Embryonic facial prominence (tissue), 1 donor: ENCODE measurements around the gene OVCH2.
"Not testable (repeated sequence)": the region's sequence is repeated elsewhere in the genome, so short reads cannot be mapped to it uniquely, and the experiment has no call there.

Experiments
- DNase-seq: peaks from one replicate; pipeline ENCODE4 v3.0.0-alpha.2; 2016; ENCODE audit errors: extremely low spot score

Gene OVCH2

DNA sequence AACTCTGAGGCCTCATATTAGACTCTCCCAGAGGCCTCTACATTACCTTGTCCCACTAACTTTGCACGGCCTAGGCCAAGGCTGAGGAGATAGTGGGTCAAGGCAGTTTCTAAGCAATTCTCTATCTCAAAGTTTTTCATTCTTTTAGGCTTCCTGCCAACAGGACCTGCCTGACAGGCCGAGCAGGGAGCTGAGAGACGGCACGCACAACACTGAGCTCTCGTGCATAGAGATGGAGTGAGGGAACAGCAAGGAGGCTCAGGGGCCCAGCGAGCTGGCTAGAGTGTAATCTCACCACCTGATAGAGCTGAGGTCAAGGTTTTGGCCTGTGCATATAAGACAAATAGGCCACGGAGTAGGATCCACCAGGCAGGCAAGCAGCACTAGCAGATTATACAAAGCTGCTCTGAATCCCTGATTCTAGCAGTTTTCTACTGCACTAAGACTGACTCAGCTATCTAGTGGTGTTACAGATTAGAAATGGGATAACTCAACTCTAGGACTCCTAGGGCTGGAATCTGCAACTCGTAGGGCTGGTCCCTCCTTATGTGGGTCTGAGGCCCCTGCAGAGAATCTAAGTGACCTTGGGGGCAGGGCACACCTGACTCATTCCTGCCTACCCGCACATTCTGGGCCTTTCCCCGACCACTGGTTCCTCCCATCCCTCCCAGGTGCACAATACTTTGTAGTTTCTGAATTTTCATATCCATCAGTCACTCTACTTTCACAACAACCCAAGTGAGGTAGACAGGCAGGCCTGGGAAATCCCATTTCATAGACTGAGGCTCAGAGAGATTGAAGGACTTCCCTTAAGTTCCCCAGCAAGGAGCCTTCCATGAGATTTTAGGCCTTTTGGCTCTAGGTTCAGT lies 34.7 kb downstream of the OVCH2 start:
- DNase-seq = no peak

DNA sequence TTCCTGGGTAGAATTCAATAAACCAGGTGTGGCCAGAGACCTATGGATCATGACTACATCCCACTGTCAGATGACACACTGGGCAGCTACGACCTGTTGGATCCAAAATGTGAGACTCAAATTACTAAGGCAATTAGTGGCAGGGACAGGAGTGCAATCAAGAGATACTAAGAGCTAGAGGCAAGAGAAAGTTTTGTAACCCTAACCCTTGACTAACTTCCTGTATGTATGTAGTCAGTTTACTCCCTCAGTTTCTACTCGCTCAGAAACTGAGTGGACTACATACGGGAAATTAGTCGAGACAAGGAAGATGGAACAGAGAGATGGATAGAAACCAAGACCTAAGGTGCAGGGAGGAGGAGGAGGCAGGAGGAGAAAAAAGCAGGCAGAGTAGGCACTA lies 35.6 kb downstream of the OVCH2 start:
- DNase-seq = no peak

DNA sequence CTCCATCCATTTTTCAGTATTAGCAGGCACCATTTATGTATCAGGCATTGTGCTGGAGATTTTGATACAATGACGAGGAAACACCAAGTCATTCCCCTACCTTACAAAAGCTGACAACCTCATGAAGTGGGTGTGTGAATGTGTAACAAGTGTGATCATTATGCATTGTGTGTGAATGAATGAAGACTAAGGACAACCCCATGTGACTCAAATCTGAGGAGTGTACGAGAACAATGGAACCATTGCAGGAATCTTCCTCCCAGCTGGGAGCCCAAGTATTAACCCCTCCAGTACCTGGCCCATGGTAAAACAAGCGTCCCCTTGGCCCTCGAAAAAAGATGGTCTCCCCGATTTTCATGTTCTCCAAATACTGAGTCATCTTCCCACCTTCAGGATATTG lies 37.4 kb downstream of the OVCH2 start:
- DNase-seq = no peak

DNA sequence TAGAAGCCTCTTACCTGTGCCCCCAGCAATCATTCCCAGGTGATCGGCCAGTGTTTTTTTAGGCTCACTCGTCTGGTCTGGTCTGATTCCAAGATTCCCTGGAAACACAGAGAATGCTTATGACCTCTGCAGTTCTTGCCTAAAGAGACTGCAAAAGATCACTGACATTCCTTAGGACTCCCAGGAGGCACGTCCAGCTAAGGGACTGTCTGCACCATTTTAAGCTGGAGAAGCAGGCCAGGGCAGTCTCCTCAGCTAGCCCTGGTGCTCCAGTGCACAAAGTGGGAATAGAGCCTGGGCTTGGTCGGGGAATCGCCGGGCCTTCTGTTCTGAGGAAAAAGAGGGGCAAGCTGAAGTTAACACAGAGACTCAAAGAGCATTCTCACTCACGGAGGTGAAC lies 37.8 kb downstream of the OVCH2 start:
- no peak for DNase-seq

DNA sequence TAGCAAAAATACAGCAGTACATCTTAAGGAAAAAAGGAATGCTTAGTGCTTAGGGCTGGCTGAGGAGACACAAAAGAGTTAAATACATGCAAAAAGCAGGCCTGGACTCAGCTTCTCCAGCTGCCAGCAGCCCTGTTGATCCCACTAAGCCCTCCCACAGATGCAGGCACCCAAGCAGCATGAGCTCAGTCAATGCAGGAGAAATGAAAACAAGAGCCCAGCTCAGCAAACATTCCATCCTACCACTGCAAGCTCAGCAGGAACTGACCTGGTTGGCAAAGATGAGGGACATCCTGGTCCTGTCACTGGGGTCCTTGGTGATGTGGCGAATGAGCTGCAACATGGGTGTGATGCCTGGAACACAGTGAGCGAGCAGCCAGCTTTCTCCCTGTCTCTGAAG lies 38.8 kb downstream of the OVCH2 start:
- DNase-seq = no peak

DNA sequence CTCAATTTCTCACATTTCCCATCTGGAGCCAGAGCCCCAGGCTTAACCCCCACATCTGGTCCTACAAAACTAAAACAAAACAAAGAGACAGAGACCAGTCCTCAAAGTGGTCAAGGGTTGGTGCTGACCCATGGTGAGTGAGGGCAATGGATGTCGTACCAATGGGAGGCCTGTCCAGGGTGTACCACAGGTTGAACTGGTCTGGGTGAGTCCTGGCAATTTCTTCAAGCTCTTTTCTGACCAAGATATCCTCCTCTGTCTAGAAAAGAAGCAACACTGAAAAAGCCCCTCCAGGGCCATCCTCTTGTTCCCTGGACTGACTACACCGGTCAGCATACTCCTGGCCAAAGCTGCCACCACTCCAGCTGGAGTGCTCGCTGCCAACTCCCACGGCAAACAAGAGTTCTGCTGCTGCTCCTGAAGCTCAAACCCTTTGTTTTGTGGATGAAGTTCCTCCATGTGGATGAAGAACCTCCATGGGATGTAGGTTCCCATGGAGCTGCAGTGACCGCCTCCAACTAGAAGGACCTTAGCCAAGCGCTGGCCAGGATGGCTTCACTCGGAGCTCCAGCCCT lies 39.9 kb downstream of the OVCH2 start:
- DNase-seq = no peak

DNA sequence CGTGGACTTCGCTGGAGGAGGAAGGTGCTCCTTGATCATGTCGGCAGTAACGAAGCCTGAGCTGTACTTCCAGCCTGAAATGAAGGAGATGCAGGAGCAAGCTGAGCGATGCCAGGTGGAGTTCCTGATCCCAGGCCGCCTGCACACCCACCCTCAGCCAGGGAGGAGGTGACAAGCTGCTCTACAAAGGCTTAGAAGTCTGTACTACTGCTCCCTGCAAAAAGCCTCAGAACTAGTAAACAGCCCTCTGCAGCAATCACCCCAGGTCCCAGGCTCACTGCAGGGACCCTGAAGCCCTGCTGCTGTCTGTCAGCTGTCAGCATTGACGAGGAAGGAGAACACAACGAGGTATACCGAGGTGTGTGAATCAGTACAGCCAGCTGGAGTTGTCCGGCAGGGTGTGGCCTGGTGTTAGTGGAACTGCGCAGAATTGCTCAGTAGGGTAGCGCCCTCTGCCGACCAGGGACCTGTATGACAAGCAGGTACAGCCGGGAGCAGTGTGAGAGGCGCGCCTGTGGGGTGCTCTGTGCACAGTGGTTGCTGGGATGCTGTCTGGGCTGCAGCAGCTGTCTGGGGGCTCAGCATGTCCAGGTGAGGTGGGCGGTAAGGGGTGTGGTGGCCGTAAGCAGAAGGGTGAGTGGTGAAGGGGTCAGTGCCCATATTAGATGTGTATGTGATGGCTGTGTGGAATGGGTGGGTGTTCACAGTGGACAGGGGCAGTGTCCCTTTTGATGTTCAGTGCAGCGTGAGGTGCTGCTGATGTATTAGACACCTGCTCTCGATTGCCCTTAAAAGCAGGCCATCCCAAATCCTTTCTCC lies 40.6 kb downstream of the OVCH2 start:
- no peak for DNase-seq

DNA sequence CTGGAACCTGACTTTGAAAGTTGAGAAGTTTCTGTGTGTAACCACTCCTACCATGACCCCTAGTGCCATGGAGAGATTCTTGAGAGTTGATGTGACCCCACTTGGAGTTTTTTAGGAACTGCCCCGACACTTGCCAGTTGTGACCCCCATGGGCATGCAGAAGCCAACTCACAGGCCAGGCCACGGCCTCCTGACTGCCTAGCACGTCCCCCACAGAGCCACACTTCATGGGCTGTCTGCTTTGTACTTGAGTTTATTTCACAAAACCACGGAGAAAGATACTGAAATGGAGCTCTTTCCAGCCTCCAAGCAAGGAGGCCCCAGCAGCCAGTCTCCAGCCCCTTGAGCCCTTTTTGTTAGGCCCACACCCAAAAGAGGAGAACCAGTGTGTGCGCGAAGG lies 41.4 kb downstream of the OVCH2 start:
- DNase-seq = no peak

DNA sequence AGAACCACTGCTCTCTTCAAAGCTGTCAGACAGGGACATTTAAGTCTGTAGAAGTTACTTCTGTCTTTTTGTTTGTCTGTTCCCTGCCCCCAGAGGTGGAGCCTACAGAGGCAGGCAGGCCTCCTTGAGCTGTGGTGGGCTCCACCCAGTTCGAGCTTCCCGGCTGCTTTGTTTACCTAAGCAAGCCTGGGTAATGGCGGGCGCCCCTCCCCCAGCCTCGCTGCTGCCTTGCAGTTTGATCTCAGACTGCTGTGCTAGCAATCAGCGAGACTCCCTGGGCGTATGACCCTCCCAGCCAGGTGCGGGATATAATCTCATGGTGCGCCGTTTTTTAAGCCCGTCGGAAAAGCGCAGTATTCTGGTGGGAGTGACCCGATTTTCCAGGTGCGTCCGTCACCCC lies 42.7 kb downstream of the OVCH2 start:
- DNase-seq = not testable (repeated sequence)

DNA sequence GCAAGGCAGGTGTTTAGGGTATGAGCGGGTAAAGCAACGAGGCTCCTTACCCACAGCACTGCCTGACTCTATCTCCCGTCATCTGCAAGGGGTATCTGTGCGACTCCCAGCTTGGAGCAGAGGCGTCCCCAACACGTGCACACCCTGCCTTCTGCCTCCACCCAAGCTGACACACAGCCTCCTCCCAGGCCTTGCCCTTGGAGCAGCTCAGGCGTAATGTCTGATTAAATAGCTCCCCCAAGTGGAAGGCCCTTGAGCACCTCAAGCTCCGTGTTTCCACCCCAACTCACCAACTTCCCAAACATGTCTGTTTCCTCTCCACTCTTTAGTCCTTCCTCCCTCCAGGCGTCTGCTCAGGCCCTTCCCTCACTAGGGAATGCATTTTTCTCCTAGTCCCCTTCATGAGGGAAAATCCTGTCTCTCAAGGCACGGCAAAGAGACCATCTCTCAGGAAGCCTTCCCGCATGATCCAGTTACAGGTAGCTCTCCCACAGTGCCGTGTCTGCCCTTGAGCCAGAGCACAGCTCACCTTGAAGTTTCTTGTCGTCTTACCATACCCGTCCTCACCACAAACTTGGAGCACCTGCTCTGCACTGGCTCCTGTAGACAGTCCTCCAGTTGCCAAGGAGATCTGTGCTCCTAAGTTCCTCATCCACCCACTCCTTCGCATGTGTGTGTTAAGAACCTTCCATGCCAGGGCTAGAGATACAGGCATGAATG lies 48.8 kb downstream of the OVCH2 start:
- DNase-seq = peak; percentile 27

DNA sequence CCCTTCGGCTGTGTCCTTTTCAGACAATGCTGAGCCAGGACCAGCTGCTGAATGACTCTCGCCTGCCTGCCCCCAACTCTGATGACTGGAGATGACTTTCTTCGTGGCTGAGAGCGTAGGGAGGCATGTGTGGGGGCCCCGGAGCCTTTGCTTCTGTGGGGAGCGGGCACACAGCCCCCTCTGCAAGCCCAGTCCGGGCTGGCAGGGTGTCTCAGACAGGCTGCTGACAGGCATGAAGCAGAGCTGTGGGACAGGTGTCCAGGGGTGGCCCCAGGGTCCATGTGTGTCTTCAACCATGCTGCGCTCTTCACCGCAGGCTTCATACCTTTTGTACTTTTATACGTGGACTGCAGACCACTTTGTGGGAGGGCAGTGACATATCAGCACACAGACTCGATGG lies 49.6 kb downstream of the OVCH2 start:
- DNase-seq = no peak

DNA sequence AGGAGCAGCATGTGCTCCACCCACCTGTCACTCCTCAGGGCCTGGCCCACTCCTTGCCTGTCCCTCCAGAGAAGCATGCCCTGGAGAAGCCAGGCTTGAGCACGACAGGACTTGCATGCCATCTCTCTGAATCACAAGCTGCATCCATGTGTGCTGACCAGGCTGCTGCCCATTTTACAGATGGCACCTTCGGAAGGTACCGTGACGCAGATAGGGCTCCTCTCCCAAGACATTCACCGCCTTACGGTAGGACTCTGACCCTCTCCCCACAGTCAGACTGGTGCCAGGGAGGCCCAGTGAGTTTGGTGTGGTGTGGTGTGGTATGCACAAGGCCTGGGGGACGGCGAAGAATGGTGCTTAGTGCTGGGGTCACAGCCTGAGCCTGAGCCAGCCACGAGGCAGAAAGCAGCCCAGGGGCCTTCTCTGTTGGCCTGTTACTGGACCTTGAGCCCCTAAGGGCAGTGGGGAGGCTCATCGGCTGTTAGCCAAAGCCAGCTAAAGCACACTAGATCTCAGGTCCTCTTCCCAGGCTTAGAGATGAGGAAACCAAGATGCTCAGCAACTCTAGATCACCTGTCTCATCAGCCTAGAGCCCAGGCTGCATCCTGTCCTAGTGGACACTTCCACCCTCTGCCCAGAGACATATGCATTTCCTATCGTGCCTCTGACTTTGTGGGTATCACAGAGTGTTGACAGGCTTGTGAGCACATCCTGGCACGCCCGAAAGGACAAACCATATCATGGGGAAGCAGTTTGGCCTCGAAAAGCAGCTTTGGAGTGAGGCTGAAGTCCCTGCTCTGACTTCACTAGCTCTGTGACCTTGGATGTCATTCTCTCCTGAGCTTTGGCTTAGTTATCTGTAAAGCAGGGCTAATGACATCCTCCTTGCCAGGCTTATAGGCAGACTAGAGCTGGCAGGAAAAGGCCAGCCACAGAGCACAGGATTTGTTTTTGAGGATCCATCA lies 50.7 kb downstream of the OVCH2 start:
- no peak for DNase-seq

DNA sequence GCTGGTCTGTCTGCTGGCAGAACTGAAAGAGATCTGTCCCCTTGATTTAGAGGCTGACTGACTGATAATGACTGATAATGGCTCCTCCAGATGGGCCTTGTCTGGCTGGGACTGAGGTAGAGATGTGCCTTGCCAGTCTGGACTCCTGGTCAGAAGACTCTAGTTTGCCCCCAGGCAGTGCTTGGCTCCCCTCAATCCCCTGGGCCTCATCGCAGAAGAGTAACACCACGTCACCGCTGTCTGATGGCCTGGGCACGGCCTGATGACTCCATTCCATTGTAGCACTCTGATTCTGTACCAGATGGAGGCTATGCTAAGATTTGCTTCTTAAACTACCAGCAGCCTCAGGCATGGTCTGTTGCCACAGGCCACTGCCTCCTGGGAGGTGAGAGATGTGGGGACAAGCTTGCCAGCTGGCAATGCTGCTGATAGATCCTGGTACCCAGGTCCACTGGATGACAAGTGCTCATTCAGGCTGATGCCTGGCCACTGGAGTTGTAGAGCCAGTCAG lies 52.0 kb downstream of the OVCH2 start:
- no peak for DNase-seq

DNA sequence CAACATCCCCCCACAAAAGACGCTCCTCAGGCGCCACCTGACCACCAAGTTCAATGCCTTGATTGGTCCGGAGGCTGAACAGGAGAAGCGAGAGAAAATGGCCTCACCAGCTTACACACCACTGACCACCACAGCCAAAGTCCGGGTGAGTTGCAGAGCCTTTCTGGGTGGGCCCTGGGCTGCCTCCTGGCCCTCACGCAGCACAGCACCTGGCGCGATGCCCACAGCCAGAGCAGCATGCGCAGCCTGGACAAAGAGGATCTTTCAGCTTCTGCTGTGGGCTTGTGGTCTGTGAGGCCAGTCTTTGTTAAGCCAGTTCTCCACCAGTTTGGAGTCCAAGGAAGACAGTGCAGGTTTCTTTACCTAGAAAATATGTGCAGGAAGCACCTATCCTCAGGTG lies 54.6 kb downstream of the OVCH2 start:
- DNase-seq = no peak

DNA sequence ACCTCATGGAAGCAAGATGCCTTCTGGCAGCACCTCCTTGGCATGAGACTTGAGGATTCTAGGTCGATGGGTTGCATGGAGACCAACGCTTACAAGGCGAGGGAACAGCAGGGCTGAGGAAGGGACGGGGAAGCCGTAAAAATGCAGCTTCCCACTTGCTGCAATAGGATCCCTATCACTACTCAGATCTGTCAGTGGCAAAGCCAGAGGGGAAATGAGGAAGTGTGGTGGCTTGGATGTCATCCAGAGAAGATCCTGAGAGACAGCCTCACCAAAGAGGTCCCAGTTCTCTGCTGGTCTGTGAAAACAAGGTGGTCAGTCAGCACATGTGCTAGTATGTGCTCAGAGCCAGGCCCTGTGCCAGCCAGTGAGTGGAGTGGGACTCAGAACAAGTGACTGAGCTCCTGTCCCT lies 55.1 kb downstream of the OVCH2 start:
- no peak for DNase-seq

DNA sequence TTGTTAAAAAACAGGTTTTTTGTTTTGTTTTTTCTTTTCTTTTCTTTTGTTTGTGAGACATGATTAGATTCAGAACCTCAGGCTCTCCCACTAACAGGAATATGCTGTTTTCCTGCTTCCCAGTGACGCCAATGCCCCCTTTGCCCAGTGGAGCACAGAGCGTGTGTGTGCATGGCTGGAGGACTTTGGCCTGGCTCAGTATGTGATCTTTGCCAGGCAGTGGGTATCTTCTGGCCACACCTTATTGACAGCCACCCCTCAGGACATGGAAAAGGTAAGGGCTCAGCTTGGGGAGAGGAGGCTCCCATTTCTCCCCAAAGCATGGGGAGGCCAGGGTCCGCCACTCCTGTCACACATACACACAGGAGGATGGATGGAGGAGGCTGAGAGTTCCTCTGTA lies 58.0 kb downstream of the OVCH2 start:
- no peak for DNase-seq

DNA sequence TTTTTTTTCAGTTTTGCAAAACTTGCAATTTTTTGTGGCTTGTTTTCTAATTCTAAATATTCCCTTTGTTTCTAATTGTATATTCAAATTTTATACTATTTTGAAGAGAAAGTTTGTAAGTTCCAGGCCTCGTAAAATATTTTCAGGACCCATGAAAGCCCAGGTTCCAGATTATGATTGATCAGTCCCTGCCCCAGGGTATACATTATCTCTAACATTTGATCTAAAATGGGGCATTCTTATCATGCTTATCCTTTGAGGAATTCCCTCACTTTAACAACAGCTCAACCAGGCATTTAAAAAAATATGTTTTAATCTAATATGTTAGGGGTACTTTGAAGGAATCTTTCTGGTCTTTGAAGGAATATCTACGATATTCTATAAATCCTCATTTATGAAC lies 59.4 kb downstream of the OVCH2 start:
- DNase-seq = no peak

DNA sequence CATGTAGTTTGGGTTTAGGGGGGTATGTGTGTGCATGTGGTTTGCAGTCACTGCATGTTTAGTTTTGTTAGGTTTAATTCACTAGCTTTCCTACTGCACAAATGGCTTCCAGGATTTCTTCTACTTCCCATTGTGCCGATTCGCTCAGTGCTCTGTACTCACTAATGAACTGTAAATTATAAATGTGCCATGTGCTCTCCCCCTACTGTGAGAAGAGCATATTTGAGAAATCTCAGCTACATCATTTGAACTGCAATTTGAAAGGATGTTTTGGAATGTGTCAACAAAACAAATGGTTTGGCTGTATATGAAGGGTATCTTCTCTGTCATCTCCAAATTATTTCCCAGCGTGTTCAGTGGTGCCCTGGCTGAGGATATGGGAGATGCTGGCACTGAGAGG lies 61.1 kb downstream of the OVCH2 start:
- DNase-seq = no peak

DNA sequence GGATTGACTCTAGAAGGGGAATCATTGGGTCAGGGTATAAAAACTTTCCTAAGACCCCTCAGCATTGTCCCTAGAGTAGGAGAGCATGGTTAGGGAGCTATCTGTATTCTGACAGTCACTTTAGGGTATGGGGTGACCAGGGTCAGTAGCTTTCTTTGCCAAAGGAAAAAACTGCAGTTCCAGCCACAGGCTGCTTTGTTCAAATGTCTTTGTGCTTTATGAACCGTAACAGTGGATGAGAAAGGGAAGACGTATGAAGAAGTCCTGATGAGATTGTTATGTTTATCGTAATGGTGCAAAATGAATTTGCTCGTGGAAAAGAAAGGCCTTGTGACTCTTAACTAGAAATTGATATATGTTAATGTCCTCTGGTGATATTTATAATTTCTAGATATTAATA lies 63.0 kb downstream of the OVCH2 start:
- DNase-seq = no peak

DNA sequence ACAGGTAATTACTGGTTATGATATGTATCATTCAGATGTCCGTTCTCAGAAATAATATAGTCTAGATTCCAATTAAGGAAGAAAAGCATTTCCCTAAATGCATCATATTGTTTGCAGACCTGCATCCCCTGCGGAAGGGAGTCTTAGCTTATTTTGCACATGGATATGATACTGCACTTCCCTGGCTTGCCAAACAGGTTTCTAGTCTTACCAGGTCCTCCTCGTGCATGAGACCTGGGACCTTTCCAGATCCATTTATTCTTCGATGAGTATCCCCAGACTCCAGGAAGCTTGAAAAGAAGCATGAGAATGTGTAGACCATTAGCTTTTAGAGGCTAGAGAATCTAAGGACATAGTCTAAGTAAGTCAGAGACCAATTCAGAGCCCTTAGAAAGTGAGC lies 63.5 kb downstream of the OVCH2 start:
- DNase-seq = no peak

DNA sequence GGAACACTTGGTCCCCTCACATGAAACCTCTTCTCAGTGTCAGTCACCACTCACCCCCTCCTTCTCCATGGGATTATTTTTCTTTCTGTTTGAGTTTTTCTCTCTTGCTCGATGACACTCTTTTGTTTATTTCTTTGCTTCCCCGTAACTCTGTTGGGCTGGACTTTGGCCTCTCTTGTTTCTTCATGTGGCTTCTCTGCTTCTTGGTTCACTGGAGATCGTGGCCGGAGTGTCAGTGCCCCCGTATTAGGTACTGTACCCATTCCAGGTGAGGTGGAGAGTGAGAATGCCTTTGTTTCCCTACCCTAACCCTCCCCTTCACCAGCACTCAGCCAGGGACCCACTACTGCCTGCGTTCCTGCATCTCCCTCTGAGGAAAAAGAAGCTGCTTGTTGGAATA lies 65.5 kb downstream of the OVCH2 start:
- DNase-seq = no peak
